Limb (tissue), 2 donors: ENCODE measurements around the gene DDX3Y.

Experiments used
- DNase-seq, 2 donors: peaks; one replicate each; pipeline ENCODE4 v3.0.0-alpha.2; 2016; ENCODE audit errors: extremely low spot score in 2 of 2

The DDX3Y gene

DNA sequence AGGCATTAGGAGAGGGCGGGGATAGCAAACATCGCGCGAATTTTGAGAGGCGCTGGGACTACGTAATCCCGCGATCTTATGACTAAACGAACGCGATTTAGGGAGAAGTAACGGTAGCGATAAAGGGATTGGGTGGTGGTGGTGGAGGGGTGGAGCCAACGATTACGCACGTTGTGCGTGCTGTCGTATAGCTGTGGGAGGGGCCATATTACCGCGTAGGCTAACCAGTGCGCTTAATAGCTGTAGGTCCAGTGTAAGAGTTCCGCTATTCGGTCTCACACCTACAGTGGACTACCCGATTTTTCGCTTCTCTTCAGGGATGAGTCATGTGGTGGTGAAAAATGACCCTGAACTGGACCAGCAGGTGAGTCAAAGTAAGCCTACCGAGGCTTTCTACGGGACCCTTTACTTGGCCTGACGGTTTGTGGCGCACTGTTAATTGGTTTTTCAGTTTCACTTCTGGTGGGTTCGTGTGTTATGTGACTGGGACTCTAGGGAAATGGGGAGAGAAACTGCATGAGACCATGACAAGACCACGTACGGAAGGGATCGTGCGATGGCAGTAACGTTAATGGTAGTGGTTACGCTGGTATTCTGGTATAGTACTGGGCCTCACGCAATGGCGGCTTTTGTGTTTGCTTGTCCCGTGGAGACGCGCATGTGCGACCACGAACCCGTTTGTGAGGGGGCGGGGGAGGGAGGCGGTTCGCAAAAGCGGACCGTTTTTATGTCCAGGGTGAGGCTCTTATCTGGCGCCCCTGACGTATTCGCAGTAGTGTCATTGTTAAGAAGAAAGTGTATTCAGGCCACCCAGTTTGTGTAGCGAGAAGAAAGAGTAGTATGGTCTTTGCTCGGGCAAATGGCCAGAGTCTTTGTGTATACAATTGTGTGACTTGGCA lies at the start of gene DDX3Y:
Gene DDX3Y (plus strand): TSS at position 251 of the 899 bp plus-strand sequence. CDS start 69 bp downstream, at position 320.
- DNase-seq = peak; percentile 85 to 88

DNA sequence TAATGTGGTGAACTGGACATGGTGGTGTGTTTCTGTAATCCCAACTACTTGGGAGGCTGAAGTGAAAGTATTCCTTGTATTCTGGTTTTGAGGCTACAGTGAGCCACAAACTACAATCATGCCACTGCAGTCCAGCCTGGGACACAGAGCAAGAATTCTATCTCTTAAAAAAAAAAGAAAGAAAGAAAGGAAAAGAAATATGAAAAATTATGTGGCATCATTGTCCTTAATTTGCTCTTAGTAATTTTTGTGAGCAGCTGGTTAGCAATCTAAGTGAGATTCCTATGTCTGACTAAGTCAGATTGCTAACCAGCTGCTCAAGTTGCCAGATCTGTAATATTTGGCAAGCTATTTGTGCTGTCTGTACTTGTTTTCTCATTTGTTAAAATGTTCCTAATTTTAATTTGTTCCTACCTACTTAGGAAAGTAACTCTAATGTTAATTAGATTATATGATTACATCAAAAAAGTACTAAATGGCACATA lies 48.8 kb upstream of the DDX3Y start:
- no peak for DNase-seq

DNA sequence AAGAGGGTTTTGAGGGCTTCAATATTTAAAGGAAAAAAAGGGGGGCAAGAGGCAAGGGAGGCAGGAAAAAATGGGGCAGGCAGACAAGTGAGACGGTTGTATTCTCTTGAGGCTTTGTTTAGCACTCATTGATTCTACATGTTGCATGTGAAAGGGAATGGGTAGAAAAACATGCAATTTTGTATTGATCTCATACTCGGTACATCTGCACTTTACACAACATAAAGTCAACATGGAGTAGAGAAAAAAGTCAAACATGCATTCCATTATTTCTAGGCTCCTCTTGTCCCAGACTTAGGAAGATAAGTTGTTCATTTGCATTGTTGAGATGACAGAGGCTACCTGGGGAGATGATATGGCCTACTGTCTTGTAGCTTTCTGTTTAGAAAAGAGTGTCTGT lies 36.7 kb upstream of the DDX3Y start:
- no peak for DNase-seq

DNA sequence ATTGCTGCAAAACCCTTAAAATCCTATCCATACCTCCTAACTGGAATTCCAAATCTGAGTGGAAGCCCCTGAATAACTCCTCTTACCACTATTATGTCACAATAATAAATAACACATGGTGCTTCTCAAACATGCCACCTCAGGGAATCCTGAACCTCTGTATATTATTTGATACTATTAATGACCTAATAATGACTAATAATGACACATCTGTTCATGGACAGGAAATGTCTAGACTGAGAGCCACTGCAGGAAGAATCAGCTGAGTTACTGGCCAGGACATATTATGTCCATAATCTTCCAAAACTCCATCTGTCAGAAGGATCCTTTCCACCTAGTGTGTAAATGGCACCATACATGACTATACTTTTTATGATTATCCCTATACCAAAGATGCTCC lies 7.7 kb upstream of the DDX3Y start:
- DNase-seq = no peak

DNA sequence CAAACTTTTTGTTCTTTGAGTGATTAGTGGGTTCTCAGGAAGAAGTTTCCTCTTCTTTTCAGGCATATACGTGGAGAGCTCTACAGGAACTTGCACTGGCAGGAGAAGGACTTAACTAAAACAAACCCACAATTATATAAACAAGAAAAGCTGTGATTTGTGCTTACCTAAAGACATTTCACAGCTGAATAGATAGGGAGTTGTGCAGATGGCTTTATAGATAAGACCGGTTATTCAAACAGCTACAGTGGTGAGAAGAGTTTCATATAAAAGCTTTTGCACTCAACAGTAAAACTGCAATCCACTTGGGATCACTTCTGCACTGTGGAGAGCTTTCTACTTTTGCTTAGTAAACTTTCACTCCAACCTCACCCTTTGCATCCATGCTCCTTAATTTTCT lies 6.1 kb upstream of the DDX3Y start:
- DNase-seq = no peak

DNA sequence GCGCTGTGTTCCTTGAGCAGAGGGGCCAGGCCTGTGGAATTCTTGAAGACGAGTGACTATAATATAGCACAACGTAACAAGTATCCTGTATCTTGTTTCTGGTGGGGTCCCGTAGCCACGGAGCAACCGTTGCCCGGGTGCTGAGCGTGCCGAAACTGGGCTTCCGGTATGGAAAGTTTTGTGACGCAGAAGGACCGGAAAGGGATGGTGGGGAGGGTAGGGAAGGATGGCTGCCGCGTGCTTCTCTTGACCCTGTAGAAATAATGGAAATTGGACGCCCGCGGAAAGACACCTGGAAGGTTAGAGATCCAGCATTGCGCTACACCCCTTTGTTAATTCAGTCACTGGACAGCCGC lies 827 bp downstream of the DDX3Y start:
- peak; percentile 74 to 80 for DNase-seq

DNA sequence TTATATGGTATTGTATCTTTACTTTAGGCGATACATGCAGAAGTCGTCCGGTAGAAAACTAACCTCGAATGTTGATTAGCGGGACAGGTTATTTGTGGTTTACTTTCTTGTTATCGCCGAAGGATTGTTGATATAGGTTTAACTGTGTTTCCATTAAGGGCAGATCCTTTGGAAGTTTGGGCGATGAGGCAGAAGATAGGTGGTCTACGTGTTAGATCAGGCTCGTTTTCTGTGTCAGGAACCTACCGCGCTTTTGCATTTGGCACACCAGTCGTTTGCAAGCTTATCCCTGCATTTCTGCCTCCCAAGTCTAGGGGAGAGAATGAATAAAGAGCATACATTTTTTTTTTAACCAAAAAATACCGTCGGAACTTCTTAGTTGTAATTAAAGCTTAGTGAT lies 1.2 kb downstream of the DDX3Y start:
- no peak for DNase-seq

DNA sequence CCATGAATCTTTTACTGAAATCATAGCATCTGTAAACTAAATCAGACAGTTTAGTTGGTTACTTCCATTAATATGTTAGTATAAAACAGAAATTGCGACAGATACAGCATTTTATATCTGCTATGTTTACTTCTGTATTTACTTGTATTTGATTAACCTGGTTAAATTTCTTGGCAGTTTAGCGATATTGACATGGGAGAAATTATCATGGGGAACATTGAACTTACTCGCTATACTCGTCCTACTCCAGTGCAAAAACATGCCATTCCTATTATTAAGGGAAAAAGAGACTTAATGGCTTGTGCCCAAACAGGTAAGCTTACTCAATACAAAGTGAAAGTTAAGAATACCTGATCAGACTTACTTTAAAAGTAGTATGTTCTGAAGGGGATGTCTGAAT lies 8.9 kb downstream of the DDX3Y start:
- DNase-seq = no peak

DNA sequence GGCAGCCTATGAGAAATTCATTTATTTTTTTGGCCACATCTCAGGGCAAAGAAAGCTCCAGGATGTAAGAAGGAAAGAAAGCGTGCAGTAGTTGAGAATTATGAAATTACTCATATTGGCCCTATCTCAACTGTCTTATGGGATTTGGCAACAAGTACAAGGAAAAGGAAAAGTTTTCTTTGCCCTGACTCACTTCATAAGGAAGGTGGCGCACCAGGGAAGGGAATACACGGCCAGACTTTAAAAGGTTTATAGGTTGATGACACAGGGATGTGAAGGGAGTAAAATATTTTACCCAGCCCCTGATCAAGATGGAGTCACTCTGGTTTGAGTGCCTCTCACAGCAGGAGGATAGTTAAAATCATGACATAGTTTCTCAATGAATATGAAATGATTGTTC lies 23.4 kb downstream of the DDX3Y start:
- no peak for DNase-seq

DNA sequence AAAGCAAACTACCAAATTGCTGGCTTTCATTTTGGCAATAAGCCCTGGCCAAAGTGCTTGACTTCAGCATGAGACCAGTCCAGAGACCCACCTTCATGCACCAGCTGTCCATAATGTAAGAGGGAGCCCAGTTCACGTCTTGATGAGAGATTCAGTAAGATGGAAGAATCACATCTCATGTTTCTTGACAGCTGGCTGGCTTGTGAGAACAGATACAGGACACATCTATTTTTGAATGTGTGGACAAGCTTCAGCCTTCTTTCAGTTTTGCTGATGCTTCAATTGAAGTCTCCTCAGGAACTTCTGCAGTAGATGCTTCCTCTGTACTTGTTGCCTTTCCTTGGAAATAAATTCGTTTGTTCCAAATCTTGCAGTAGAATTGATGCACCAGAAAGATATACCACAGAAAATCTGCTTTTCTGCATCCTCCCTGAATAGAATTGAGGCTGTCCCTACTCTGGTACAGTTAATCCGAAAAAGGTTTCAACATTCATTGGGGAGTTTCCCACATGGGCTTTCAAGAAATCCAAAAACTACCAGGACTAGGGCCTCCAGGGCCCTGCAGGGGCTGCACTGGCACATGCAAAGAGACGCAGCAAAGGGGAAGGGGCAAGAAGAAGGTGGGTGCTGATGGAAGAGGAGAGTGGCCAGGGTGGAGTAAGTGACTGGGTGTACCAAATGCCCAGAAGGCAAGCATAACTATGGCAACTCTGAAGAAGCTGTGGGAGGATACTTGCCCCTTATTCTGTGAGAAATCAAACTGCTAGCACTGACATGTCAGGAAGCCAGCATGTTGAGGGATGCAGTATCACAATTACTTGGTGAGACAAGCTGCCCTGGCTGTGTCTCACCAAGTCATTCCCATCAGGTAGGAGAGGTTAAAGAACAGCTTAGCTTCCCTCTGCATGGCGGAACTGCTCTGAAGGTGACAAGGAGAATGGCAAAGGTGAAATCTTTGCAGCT lies 37.3 kb downstream of the DDX3Y start:
- DNase-seq = no peak
